ENCODE measurements around the gene PTPRD. TPM values are rescaled to one million over a fixed set of nuclear protein-coding genes. Genes with fewer than 3 reads are reported as not detected.

Gene PTPRD
- total RNA-seq, 4 donors from 2014 or later: 0.72 to 8.0 (median 3.0) TPM

- no peak for TF ChIP-seq POLR2A (IDR thresholded peaks at IDR 0.05)
- TF ChIP-seq CTCF (IDR thresholded peaks at IDR 0.05): no peak
- DNase-seq (ENCODE audit: low spot score in 2 of 2): no peak
- WGBS, 2 donors: 86 to 88% methylated on average over 15 of the region's 16 CpGs
- intact Hi-C loops (cut with DNase I; ENCODE audit: low total_unique reads): no loop called here
- H3K4me3 ChIP-seq (ENCODE audit: low read depth, poor library complexity, severe bottlenecking): no peak overlapping the region
These were observed 893.3 kb downstream of the PTPRD start for GRCh38 chr9:9719373-9720112.

DNA sequence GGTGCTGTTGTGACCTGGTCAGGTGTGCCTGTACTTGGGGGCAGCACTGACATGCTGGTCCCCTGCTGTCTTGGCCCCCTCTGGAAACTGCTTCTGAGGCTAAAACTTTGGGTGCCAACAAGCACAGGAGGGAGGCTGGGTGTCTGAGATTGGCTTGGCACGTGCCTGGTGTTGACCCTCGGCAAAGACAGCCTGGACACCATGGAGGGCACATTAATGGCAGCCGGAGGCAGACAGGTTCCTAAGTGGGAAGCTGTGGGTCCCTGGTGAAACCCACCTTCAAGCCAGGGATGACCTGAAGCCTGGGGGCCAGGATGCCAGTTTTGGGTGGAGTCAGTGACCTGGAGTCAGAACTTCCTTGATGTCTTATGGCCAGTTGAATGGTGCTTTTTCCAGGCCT lies 894.1 kb downstream of the PTPRD start:
- intact Hi-C loops (cut with DNase I; ENCODE audit: low total_unique reads): no loop called here
- DNase-seq (ENCODE audit: low spot score in 2 of 2): no peak
- H3K4me3 ChIP-seq (ENCODE audit: low read depth, poor library complexity, severe bottlenecking): no peak overlapping the region
- WGBS, 2 donors: 60 to 95% methylated on average over 3 of the region's 3 CpGs
- no peak for TF ChIP-seq CTCF (IDR thresholded peaks at IDR 0.05)
- no peak for TF ChIP-seq POLR2A (IDR thresholded peaks at IDR 0.05)

GRCh38 chr9:9679433-9679832 lies 933.4 kb downstream of the PTPRD start:
- 73 to 74% methylated on average over 3 of the region's 3 CpGs for WGBS, 2 donors
- intact Hi-C loops (cut with DNase I; ENCODE audit: low total_unique reads): no loop called here
- no peak overlapping the region for H3K4me3 ChIP-seq (ENCODE audit: low read depth, poor library complexity, severe bottlenecking)
- TF ChIP-seq POLR2A (IDR thresholded peaks at IDR 0.05) (no peak), CTCF (IDR thresholded peaks at IDR 0.05) (no peak)
- no peak for DNase-seq (ENCODE audit: low spot score in 2 of 2)

- no peak for DNase-seq (ENCODE audit: low spot score in 2 of 2)
- TF ChIP-seq POLR2A (IDR thresholded peaks at IDR 0.05): no peak
- no peak for TF ChIP-seq CTCF (IDR thresholded peaks at IDR 0.05)
- WGBS, 2 donors: 70 to 81% methylated on average over 3 of the region's 3 CpGs
- no peak overlapping the region for H3K4me3 ChIP-seq (ENCODE audit: low read depth, poor library complexity, severe bottlenecking)
- intact Hi-C loops (cut with DNase I; ENCODE audit: low total_unique reads): no loop called here
These were observed 938.3 kb downstream of the PTPRD start for GRCh38 chr9:9674461-9674860.

DNA sequence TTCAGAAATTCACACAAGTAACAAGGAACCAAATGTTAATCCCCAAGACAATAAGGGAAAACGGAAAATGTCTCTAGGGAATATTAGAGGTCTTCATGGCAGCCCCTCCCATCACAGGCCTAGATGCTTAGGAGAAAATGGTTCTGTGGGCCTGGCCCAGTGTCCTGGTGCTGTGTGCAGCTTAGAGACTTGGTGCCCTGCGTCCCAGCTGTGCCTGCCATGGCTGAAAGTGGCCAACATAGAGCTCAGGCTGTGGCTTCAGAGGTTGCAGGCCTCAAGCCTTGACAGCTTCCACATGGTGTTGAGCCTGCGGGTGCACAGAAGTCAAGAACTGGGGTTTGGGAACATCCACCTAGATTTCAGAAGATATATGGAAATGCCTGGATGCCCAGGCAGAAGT lies 942.3 kb downstream of the PTPRD start:
- intact Hi-C loops (cut with DNase I; ENCODE audit: low total_unique reads): no loop called here
- H3K4me3 ChIP-seq (ENCODE audit: low read depth, poor library complexity, severe bottlenecking): no peak overlapping the region
- peak in 1 of 2 donors; percentile 75 for DNase-seq (ENCODE audit: low spot score in 2 of 2)
- TF ChIP-seq CTCF (IDR thresholded peaks at IDR 0.05) (no peak), POLR2A (IDR thresholded peaks at IDR 0.05) (no peak)
- WGBS, 2 donors: 65 to 68% methylated on average over 3 of the region's 3 CpGs

DNA sequence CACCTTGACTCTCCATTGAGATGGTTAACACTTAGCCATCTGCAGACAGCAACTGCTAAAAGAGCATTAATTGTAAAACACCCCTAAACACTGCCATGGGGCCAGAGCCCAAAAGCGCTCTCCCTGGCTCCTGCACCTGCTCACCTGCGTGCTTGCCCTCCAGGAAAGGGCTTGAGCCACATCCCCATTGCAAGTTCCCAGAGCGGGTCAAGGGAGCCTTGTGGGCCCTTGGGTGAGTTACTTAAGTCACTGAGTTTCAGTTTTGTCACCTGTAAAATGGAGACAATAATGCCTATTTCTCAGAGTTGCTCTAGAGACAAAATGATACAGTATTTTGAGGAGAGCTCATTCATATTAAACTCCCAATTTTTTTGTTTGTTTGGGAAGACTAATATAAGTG lies 967.8 kb downstream of the PTPRD start:
- no peak for TF ChIP-seq CTCF (IDR thresholded peaks at IDR 0.05)
- H3K4me3 ChIP-seq (ENCODE audit: low read depth, poor library complexity, severe bottlenecking): no peak overlapping the region
- 87 to 89% methylated on average over 3 of the region's 3 CpGs for WGBS, 2 donors
- intact Hi-C loops (cut with DNase I; ENCODE audit: low total_unique reads): no loop called here
- no peak for DNase-seq (ENCODE audit: low spot score in 2 of 2)
